GM12874 (cell line): ENCODE measurements around the gene ATN1.

Source experiments
- CTCF ChIP-seq: IDR thresholded peaks from 2 replicates; pipeline ENCODE4 v1.5.1; 2011; ENCODE audit warnings: low read depth, mild to moderate bottlenecking, control low read depth, low read length, moderate library complexity; ENCODE audit not compliant: insufficient read depth

The ATN1 gene

GRCh38 chr12:6927379-6928021 lies at the start of gene ATN1:
ATN1 (plus strand) TSS chr12:6927959; CDS start chr12:6934002, 6,043 bp downstream.
- no peak for TF ChIP-seq CTCF

GRCh38 chr12:6883252-6883651 lies 44.5 kb upstream of the ATN1 start:
- no peak for TF ChIP-seq CTCF

- no peak for TF ChIP-seq CTCF
Observed at GRCh38 chr12:6883683-6884082, 44.1 kb upstream of the ATN1 start.

- TF ChIP-seq CTCF, result no peak
Observed at GRCh38 chr12:6884539-6884938, 43.2 kb upstream of the ATN1 start.

GRCh38 chr12:6887460-6887859 lies 40.3 kb upstream of the ATN1 start:
- TF ChIP-seq CTCF, result no peak

- TF ChIP-seq CTCF, result no peak
Observed at GRCh38 chr12:6888360-6888759, 39.4 kb upstream of the ATN1 start.

- peak; percentile 84 for TF ChIP-seq CTCF
Observed at GRCh38 chr12:6890789-6891645, 36.7 kb upstream of the ATN1 start.
